ENCODE measurements around the gene LAMC2. TPM values are rescaled to one million over a fixed set of nuclear protein-coding genes. Genes with fewer than 3 reads are reported as not detected.

LAMC2 gene
- total RNA-seq, 2 experiments from 2014 or later, result not detected

DNA sequence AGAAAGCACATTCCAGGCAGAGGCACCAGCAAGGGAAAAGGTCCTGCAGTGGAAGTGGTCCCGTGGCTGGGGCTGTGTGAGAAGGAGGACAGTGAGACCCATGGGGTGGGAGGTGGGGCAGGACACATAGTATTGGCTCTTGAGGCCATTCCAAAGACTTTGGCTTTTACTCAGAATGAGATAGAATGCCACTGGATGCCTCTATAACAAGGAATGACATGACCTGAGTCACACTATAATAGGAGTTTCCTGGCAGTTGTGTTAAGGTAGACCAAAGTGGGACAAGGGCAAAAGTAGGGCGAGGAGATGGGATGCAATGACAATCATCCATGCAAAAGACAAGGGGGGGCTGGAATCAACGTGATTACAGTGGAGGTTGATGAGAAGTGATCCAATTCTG, 24.7 kb upstream of the LAMC2 start:
- POLR2A ChIA-PET, result no interaction called here

DNA sequence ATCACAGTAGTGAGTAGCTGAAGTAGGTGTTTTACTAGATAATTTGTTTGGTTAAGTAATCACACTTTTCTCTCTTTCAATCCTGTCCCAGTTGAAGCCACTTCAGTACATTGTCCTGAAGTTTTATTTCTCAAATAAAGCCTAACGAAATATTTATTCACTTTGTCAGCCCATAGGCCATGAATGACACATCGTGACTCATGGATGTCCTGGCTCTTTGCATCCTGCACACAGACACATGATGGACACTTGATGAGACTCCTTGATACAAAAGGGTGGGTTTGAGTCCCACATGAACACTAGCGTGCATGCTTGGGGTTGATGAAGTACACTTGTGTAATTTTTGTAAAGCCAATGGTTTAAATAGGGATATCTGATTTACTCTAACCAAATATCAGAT, 22.7 kb upstream of the LAMC2 start:
- ChIA-PET POLR2A (no interaction called here), CTCF (no interaction called here)
- Mint-ChIP-seq H3K9me3 (no peaks in the 10 kb centered on the region), H3K4me1 (ENCODE audit: low read depth) (no peaks in the 10 kb centered on the region), H3K27me3 (peaks cover 3% of the 10 kb centered on the region), H3K27ac (no peak overlapping the region), H3K36me3 (ENCODE audit: low read depth) (no peaks in the 10 kb centered on the region), H3K4me3 (no peak overlapping the region)
- DNase-seq (no peak), ATAC-seq (no peak)
- TF ChIP-seq, protein P1, sequence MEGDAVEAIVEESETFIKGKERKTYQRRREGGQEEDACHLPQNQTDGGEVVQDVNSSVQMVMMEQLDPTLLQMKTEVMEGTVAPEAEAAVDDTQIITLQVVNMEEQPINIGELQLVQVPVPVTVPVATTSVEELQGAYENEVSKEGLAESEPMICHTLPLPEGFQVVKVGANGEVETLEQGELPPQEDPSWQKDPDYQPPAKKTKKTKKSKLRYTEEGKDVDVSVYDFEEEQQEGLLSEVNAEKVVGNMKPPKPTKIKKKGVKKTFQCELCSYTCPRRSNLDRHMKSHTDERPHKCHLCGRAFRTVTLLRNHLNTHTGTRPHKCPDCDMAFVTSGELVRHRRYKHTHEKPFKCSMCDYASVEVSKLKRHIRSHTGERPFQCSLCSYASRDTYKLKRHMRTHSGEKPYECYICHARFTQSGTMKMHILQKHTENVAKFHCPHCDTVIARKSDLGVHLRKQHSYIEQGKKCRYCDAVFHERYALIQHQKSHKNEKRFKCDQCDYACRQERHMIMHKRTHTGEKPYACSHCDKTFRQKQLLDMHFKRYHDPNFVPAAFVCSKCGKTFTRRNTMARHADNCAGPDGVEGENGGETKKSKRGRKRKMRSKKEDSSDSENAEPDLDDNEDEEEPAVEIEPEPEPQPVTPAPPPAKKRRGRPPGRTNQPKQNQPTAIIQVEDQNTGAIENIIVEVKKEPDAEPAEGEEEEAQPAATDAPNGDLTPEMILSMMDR (IDR thresholded peaks at IDR 0.05), result no peak
- intact Hi-C loops (cut with micrococcal nuclease), result no loop called here

More for the DNA sequence above, 24.7 kb upstream of the LAMC2 start:
- no peaks in the 10 kb centered on the region for H3K36me3 Mint-ChIP-seq (ENCODE audit: low read depth)
- no peak for ATAC-seq
- no peak for DNase-seq
- no peak overlapping the region for H3K27ac Mint-ChIP-seq
- H3K9me3 Mint-ChIP-seq, result no peaks in the 10 kb centered on the region
- TF ChIP-seq, protein P1 (IDR thresholded peaks at IDR 0.05), result no peak
- CTCF ChIA-PET, result no interaction called here
- no peak overlapping the region for H3K4me3 Mint-ChIP-seq
- intact Hi-C loops (cut with micrococcal nuclease), result no loop called here
- no peaks in the 10 kb centered on the region for H3K4me1 Mint-ChIP-seq (ENCODE audit: low read depth)
- H3K27me3 Mint-ChIP-seq, result peaks cover 4% of the 10 kb centered on the region

- Mint-ChIP-seq H3K36me3 (ENCODE audit: low read depth) (no peaks in the 10 kb centered on the region), H3K9me3 (no peaks in the 10 kb centered on the region), H3K4me3 (no peak overlapping the region), H3K4me1 (ENCODE audit: low read depth) (no peaks in the 10 kb centered on the region), H3K27ac (no peak overlapping the region), H3K27me3 (no peaks in the 10 kb centered on the region)
- ChIA-PET POLR2A (no interaction called here), CTCF (no interaction called here)
- no peak for ATAC-seq
- intact Hi-C loops (cut with micrococcal nuclease), result no loop called here
- TF ChIP-seq, protein P1 (IDR thresholded peaks at IDR 0.05), result no peak
- DNase-seq, result no peak
Measured at GRCh38 chr1:183164340-183164739, 21.7 kb upstream of the LAMC2 start.

DNA sequence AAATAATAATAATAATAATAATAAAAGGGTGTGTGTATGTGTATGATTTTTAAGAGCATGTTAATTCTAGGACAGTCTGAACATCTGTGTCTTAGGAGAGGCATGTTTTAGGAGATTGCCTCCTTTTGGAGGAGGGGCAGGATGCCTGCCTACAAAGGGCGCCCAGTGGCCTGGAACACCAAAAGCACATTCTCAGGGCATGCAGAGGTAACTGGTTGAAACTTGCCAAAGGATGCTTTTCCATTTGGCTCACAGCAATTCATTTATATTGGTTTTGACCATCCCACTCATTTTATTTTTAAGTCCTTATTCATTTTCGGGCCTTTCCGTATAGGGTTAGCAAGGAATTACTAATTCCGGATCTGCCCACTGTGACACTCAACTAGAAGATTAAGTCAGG, 21.1 kb upstream of the LAMC2 start:
- no peak for ATAC-seq
- TF ChIP-seq, protein P1 (IDR thresholded peaks at IDR 0.05), result no peak
- intact Hi-C loops (cut with micrococcal nuclease), result no loop called here
- CTCF ChIA-PET, result no interaction called here
- no peaks in the 10 kb centered on the region for H3K4me1 Mint-ChIP-seq (ENCODE audit: low read depth)
- no peak overlapping the region for H3K27ac Mint-ChIP-seq
- no peaks in the 10 kb centered on the region for H3K9me3 Mint-ChIP-seq
- no peak for DNase-seq
- POLR2A ChIA-PET, result no interaction called here
- no peaks in the 10 kb centered on the region for H3K36me3 Mint-ChIP-seq (ENCODE audit: low read depth)
- H3K4me3 Mint-ChIP-seq, result no peak overlapping the region
- H3K27me3 Mint-ChIP-seq, result no peaks in the 10 kb centered on the region

- H3K4me3 Mint-ChIP-seq, result no peak overlapping the region
- no peak overlapping the region for H3K27ac Mint-ChIP-seq
- TF ChIP-seq, protein P1 (IDR thresholded peaks at IDR 0.05), result no peak
- POLR2A ChIA-PET, result no interaction called here
- CTCF ChIA-PET, result no interaction called here
- H3K27me3 Mint-ChIP-seq, result no peaks in the 10 kb centered on the region
- no peaks in the 10 kb centered on the region for H3K9me3 Mint-ChIP-seq
- intact Hi-C loops (cut with micrococcal nuclease), result no loop called here
- DNase-seq (no peak), ATAC-seq (no peak)
- no peaks in the 10 kb centered on the region for H3K36me3 Mint-ChIP-seq (ENCODE audit: low read depth)
- no peaks in the 10 kb centered on the region for H3K4me1 Mint-ChIP-seq (ENCODE audit: low read depth)
Measured at GRCh38 chr1:183165456-183165855, 20.6 kb upstream of the LAMC2 start.
